HEK293 (cell line): ENCODE data around the gene CA5B.
"Not testable (repeated sequence)": the region's sequence is repeated elsewhere in the genome, so short reads cannot be mapped to it uniquely, and the experiment has no call there.

Source experiments
- ZNF140 ChIP-seq: fragments of 450-650 bp; formaldehyde crosslinking; IDR thresholded peaks from 2 replicates; pipeline ENCODE4 v1.5.1; 2016; ENCODE audit warnings: missing biosample characterization, missing genetic modification characterization
- ZNF169 ChIP-seq: fragments of 450-650 bp; formaldehyde crosslinking; IDR thresholded peaks from 2 replicates; pipeline ENCODE4 v1.5.1; 2016; ENCODE audit warnings: missing biosample characterization, missing genetic modification characterization
- ZNF274 ChIP-seq, 2 experiments: fragments of 200-500 bp in 1 of 2; fragments of 450-650 bp in 1 of 2; sonication (Bioruptor generic) in 1 of 2; formaldehyde crosslinking in 1 of 2; IDR thresholded peaks; 2 replicates each; pipeline versions ENCODE4 v1.5.1 to v1.6.1; 2014 to 2016; ENCODE audit warnings: borderline replicate concordance in 1 of 2, inconsistent platforms in 1 of 2, low read length in 1 of 2, missing biosample characterization in 1 of 2, missing genetic modification characterization in 1 of 2
- ZNF660 ChIP-seq: fragments of 450-650 bp; IDR thresholded peaks from 2 replicates; pipeline ENCODE4 v1.5.1; 2018; ENCODE audit warnings: missing biosample characterization, mild to moderate bottlenecking, missing genetic modification characterization
- ZNF785 ChIP-seq: fragments of 450-650 bp; formaldehyde crosslinking; IDR thresholded peaks from 2 replicates; pipeline ENCODE4 v1.5.1; 2016; ENCODE audit warnings: missing biosample characterization, missing genetic modification characterization
- ZNF791 ChIP-seq: fragments of 450-650 bp; formaldehyde crosslinking; IDR thresholded peaks from 2 replicates; pipeline ENCODE4 v1.5.1; 2016; ENCODE audit warnings: missing biosample characterization, missing genetic modification characterization
- ZNF792 ChIP-seq: fragments of 450-650 bp; formaldehyde crosslinking; IDR thresholded peaks from 2 replicates; pipeline ENCODE4 v1.5.1; 2016; ENCODE audit warnings: missing biosample characterization, missing genetic modification characterization
- TF ChIP-seq, protein P1 (sequence below): fragments of 450-650 bp; formaldehyde crosslinking; IDR thresholded peaks from 2 replicates; pipeline ENCODE4 v1.5.1; 2016; ENCODE audit warnings: missing biosample characterization, missing genetic modification characterization
- TF ChIP-seq, protein P2 (sequence below): fragments of 450-650 bp; formaldehyde crosslinking; IDR thresholded peaks from 2 replicates; pipeline ENCODE4 v1.5.1; 2016; ENCODE audit warnings: missing biosample characterization, missing genetic modification characterization

DNA sequence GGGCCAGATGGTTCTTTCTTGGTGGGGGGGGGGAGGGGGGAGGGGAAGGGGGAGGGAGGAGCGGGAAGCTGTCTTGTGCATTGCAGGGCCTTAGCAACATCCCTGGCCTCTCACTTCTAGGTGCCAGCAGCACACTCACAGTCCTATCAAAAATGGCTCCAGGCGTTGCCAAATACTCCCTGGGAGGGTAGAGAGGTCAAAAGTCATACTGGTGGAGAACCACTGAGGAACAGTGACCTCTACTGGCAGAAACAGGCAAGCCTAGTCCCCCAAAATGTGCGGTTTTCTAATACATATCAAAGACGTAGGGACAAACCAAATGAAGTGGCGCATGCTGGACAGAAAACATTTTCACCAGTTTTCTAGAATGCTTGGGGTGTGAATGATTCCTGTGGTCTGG lies 34.3 kb upstream of the CA5B start:
- TF ChIP-seq ZNF785 (tag by site-specific recombination); ZNF169 (tag by site-specific recombination); ZNF140 (tag by site-specific recombination); ZNF792 (tag by site-specific recombination); ZNF660 (tag by site-specific recombination); ZNF274 (IDR thresholded peaks at IDR 0.05; ENCODE audit: low read length); ZNF274 (tag by site-specific recombination; IDR thresholded peaks at IDR 0.05; ENCODE audit: borderline replicate concordance); ZNF791: not testable (repeated sequence)
- TF ChIP-seq, protein P1, sequence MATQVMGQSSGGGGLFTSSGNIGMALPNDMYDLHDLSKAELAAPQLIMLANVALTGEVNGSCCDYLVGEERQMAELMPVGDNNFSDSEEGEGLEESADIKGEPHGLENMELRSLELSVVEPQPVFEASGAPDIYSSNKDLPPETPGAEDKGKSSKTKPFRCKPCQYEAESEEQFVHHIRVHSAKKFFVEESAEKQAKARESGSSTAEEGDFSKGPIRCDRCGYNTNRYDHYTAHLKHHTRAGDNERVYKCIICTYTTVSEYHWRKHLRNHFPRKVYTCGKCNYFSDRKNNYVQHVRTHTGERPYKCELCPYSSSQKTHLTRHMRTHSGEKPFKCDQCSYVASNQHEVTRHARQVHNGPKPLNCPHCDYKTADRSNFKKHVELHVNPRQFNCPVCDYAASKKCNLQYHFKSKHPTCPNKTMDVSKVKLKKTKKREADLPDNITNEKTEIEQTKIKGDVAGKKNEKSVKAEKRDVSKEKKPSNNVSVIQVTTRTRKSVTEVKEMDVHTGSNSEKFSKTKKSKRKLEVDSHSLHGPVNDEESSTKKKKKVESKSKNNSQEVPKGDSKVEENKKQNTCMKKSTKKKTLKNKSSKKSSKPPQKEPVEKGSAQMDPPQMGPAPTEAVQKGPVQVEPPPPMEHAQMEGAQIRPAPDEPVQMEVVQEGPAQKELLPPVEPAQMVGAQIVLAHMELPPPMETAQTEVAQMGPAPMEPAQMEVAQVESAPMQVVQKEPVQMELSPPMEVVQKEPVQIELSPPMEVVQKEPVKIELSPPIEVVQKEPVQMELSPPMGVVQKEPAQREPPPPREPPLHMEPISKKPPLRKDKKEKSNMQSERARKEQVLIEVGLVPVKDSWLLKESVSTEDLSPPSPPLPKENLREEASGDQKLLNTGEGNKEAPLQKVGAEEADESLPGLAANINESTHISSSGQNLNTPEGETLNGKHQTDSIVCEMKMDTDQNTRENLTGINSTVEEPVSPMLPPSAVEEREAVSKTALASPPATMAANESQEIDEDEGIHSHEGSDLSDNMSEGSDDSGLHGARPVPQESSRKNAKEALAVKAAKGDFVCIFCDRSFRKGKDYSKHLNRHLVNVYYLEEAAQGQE (tag by site-specific recombination): not testable (repeated sequence)
- TF ChIP-seq, protein P2, sequence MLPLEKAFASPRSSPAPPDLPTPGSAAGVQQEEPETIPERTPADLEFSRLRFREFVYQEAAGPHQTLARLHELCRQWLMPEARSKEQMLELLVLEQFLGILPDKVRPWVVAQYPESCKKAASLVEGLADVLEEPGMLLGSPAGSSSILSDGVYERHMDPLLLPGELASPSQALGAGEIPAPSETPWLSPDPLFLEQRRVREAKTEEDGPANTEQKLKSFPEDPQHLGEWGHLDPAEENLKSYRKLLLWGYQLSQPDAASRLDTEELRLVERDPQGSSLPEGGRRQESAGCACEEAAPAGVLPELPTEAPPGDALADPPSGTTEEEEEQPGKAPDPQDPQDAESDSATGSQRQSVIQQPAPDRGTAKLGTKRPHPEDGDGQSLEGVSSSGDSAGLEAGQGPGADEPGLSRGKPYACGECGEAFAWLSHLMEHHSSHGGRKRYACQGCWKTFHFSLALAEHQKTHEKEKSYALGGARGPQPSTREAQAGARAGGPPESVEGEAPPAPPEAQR (tag by site-specific recombination): not testable (repeated sequence)
